Hepatic stellate cell (primary cell): ENCODE results near the gene SNTA1.
"Not testable (repeated sequence)": the region's sequence is repeated elsewhere in the genome, so short reads cannot be mapped to it uniquely, and the experiment has no call there.

Experiments
- DNase-seq: peaks from one replicate; pipeline ENCODE4 v3.0.0; 2011; ENCODE audit warnings: low spot score

The SNTA1 gene

GRCh38 chr20:33443512-33444239 lies at the start of gene SNTA1:
TSS of gene SNTA1 (minus strand) at chr20:33443763. CDS start at chr20:33443620, 143 bp downstream.
- peak; percentile 83 for DNase-seq

- peak; percentile 20 for DNase-seq
Observed at GRCh38 chr20:33490934-33491656, 47.5 kb upstream of the SNTA1 start.

GRCh38 chr20:33490023-33490933 lies 46.7 kb upstream of the SNTA1 start, which contains the start of gene CBFA2T2:
TSS of gene CBFA2T2 (plus strand) at chr20:33490096. CDS start at chr20:33490268, 172 bp downstream.
- DNase-seq = peak; percentile 74

GRCh38 chr20:33489495-33490022 lies 46.0 kb upstream of the SNTA1 start:
- DNase-seq = peak; percentile 98

- not testable (repeated sequence) for DNase-seq
Observed at GRCh38 chr20:33488661-33489494, 45.3 kb upstream of the SNTA1 start.

GRCh38 chr20:33488201-33488600 lies 44.6 kb upstream of the SNTA1 start:
- DNase-seq = no peak

GRCh38 chr20:33483186-33483585 lies 39.6 kb upstream of the SNTA1 start:
- not testable (repeated sequence) for DNase-seq

GRCh38 chr20:33482581-33482980 lies 39.0 kb upstream of the SNTA1 start:
- no peak for DNase-seq

- DNase-seq = no peak
Observed at GRCh38 chr20:33481431-33481941, 37.9 kb upstream of the SNTA1 start.

- no peak for DNase-seq
Observed at GRCh38 chr20:33480048-33480447, 36.5 kb upstream of the SNTA1 start.

GRCh38 chr20:33477386-33478234 lies 34.0 kb upstream of the SNTA1 start:
- no peak for DNase-seq

GRCh38 chr20:33475381-33476152 lies 32.0 kb upstream of the SNTA1 start:
- no peak for DNase-seq

- DNase-seq = no peak
Observed at GRCh38 chr20:33474963-33475362, 31.4 kb upstream of the SNTA1 start.

- DNase-seq = no peak
Observed at GRCh38 chr20:33474097-33474873, 30.7 kb upstream of the SNTA1 start.

GRCh38 chr20:33472868-33473435 lies 29.4 kb upstream of the SNTA1 start:
- no peak for DNase-seq

GRCh38 chr20:33470866-33471265 lies 27.3 kb upstream of the SNTA1 start:
- DNase-seq = no peak

GRCh38 chr20:33470457-33470856 lies 26.9 kb upstream of the SNTA1 start:
- DNase-seq = no peak

GRCh38 chr20:33466303-33466646 lies 22.7 kb upstream of the SNTA1 start:
- no peak for DNase-seq
